Heart right ventricle (tissue), 16 donors: ENCODE measurements around the gene CHD1L. TPM values are rescaled to one million over a fixed set of nuclear protein-coding genes. Genes with fewer than 3 reads are reported as not detected.

Source experiments
- ATAC-seq, 8 donors: fragments of 200-7000 bp; cut with Tn5 transposase; one replicate each; pipeline ENCODE4 v1.9.1; 2020; ENCODE audit warnings: mild to moderate bottlenecking in 8 of 8, moderate library complexity in 8 of 8, moderate number of reproducible peaks in 1 of 8
- DNase-seq, 2 donors: peaks; one replicate each; pipeline ENCODE4 v3.0.0-alpha.2; 2020
- H3K27ac ChIP-seq, 10 donors: fragments of 200-600 bp; sonication (generic) in 2 of 10; one replicate each; pipeline versions ENCODE4 v1.5.0 to v1.8.0; 2020 to 2022; ENCODE audit warnings: mild to moderate bottlenecking in 3 of 10
- H3K27me3 ChIP-seq, 7 donors: fragments of 200-600 bp; one replicate each; pipeline ENCODE4 v1.8.0; 2021 to 2022; ENCODE audit warnings: mild to moderate bottlenecking in 2 of 7
- H3K36me3 ChIP-seq, 9 donors: fragments of 200-600 bp; sonication (generic) in 1 of 9; one replicate each; pipeline versions ENCODE4 v1.5.0 to v1.8.0; 2020 to 2022; ENCODE audit warnings: mild to moderate bottlenecking in 2 of 9
- H3K4me1 ChIP-seq, 9 donors: fragments of 200-600 bp; sonication (generic) in 1 of 9; one replicate each; pipeline versions ENCODE4 v1.5.0 to v1.8.0; 2020 to 2022; ENCODE audit warnings: mild to moderate bottlenecking in 4 of 9
- H3K4me3 ChIP-seq, 10 donors: fragments of 200-600 bp; sonication (generic) in 2 of 10; one replicate each; pipeline versions ENCODE4 v1.5.0 to v1.8.0; 2020 to 2022; ENCODE audit warnings: mild to moderate bottlenecking in 7 of 10, moderate library complexity in 2 of 10
- H3K9me3 ChIP-seq, 11 donors: fragments of 200-600 bp in 10 of 11; sonication (generic) in 2 of 11; one replicate each; pipeline versions ENCODE4 v1.5.0 to v1.8.0; 2013 to 2022; ENCODE audit warnings: mild to moderate bottlenecking in 2 of 11, control low read depth in 1 of 11, moderate library complexity in 1 of 11
- CTCF ChIP-seq, 9 donors: fragments of 200-600 bp; sonication (generic) in 2 of 9; IDR thresholded peaks; one replicate each; pipeline versions ENCODE4 v1.5.0 to v1.8.0; 2021 to 2022; ENCODE audit warnings: antibody characterized with exemption in 9 of 9, mild to moderate bottlenecking in 5 of 9, moderate library complexity in 1 of 9
- WGBS, 2 donors: extraction: QIAGEN DNeasy Blood & Tissue Kit; methylation state at CpG; one replicate each; pipeline ENCODE4 v1.1.7; 2013; ENCODE audit warnings: inconsistent platforms in 1 of 2; 5-methylcytosine and 5-hydroxymethylcytosine counted together
- intact Hi-C, 10 donors: fragments of 100-400 bp; cut with DNase I; formaldehyde crosslinking; loops; one replicate each; pipeline versions ENCODE4 v1.11.1 to v1.14.2; 2022
- polyA plus RNA-seq, 2 donors: library from polyadenylated mRNA; stranded (reverse); fragments of 200-250 nt; gene quantifications; one replicate each; pipeline ENCODE4 v1.2.3, GENCODE V29; 2013
- total RNA-seq, 10 donors: library from RNA; stranded (reverse); fragmentation: NEBNext Ultra II Directional in 3 of 10; extraction: Animal tissue kit (Norgen Biotek cat#: 25700) in 3 of 10; gene quantifications; one replicate each; pipeline versions ENCODE4 v1.2.1 to v1.2.4, GENCODE V29; 2021 to 2023
- donor health status: Arrhythmogenic right ventricular cardiomyopathy.
- donor health status: ischemic (EF 13 %, LVEDD 7.1; RV severe dilation, severe dysfunction).
- donor health status: healthy with polysubstance abuse.
- donor health status: DM: no; HTN: yes; CAD: no.
- donor health status: DM: no; HTN: no; CAD: no.
- donor health status: ischemic (EF 25% LVEDD 6.9; RV normal size, moderate dysfunction).
- donor health status: ischemic (EF 25% LVEDD 5.7; RV mildly dilated, moderate dysfunction).
- donor health status: healthy.
- donor health status: DM: yes; HTN: yes; CAD: no.
- donor health status: Ischemic cardiomyopathy.
- donor health status: ischemic (EF 35%, LVEDD 5.7; RV mildly dilated, moderate dysfunction).
- donor health status: nonischemic (EF 11% LVEDD 7.7; RV severe dilation, severe dysfunction).
- donor health status: DM: yes; HTN: yes; CAD: no.
- donor health status: PGD.
- donor health status: ischemic (EF 29% LVEDD 5.4; RV normal size, mild dysfunction).
- donor health status: nonischemic (EF 23%, LVEDD 6.1; RV moderate dilation, normal function).

CHD1L gene
- total and polyA plus RNA-seq, 12 donors, result 6.0 to 12.9 (median 7.9) TPM

- no peak for DNase-seq
- no peaks in the 10 kb centered on the region for H3K36me3 ChIP-seq
- H3K27me3 ChIP-seq, result no peaks in the 10 kb centered on the region
- 13 to 18% methylated on average over 4 of the region's 4 CpGs for WGBS, 2 donors
- TF ChIP-seq CTCF (IDR thresholded peaks at IDR 0.05), result no peak
- H3K4me1 ChIP-seq, result peaks cover 0 to 48% (median 19%) of the 10 kb centered on the region in 9 donors
- peak overlapping the region; percentile 71 to 99 (median 91) for H3K4me3 ChIP-seq
- no peaks in the 10 kb centered on the region for H3K9me3 ChIP-seq
- intact Hi-C loops, result loop anchor here in 7 of 10 donors (1.0 to 5.0 kb wide), 3 partner anchors 71 to 72 kb away; partner anchors contain the start of gene PRKAB2 (in 7 of the 7)
- no peak for ATAC-seq
- H3K27ac ChIP-seq, result peak overlapping the region in 6 of 10 donors; percentile 83 to 97 (median 92)
These were observed 1.4 kb downstream of the CHD1L start for GRCh38 chr1:147243841-147244240.

GRCh38 chr1:147245129-147245528 lies 2.6 kb downstream of the CHD1L start:
- H3K27me3 ChIP-seq, result no peaks in the 10 kb centered on the region
- H3K9me3 ChIP-seq, result no peaks in the 10 kb centered on the region
- 89 to 95% methylated on average over 6 of the region's 6 CpGs for WGBS, 2 donors
- no peak for TF ChIP-seq CTCF (IDR thresholded peaks at IDR 0.05)
- no peak overlapping the region for H3K27ac ChIP-seq
- H3K4me1 ChIP-seq, result peaks cover 0 to 48% (median 19%) of the 10 kb centered on the region in 9 donors
- no peak for ATAC-seq
- no peak for DNase-seq
- intact Hi-C loops, result no loop called here
- H3K4me3 ChIP-seq, result no peak overlapping the region
- H3K36me3 ChIP-seq, result no peaks in the 10 kb centered on the region

GRCh38 chr1:147245586-147246021 lies 3.1 kb downstream of the CHD1L start:
- intact Hi-C loops, result no loop called here
- no peak for ATAC-seq
- no peaks in the 10 kb centered on the region for H3K27me3 ChIP-seq
- H3K4me1 ChIP-seq, result peaks cover 0 to 48% (median 19%) of the 10 kb centered on the region in 9 donors
- H3K9me3 ChIP-seq, result no peaks in the 10 kb centered on the region
- no peaks in the 10 kb centered on the region for H3K36me3 ChIP-seq
- no peak overlapping the region for H3K27ac ChIP-seq
- H3K4me3 ChIP-seq, result no peak overlapping the region
- DNase-seq, result no peak
- WGBS, 2 donors, result 81 to 91% methylated on average over 3 of the region's 3 CpGs
- no peak for TF ChIP-seq CTCF (IDR thresholded peaks at IDR 0.05)

- no peak for TF ChIP-seq CTCF (IDR thresholded peaks at IDR 0.05)
- no peaks in the 10 kb centered on the region for H3K9me3 ChIP-seq
- H3K4me1 ChIP-seq, result peaks cover 0 to 48% (median 19%) of the 10 kb centered on the region in 9 donors
- no peak overlapping the region for H3K27ac ChIP-seq
- intact Hi-C loops, result no loop called here
- H3K27me3 ChIP-seq, result no peaks in the 10 kb centered on the region
- ATAC-seq (no peak), DNase-seq (no peak)
- H3K36me3 ChIP-seq, result no peaks in the 10 kb centered on the region
- 88% methylated on average over 2 of the region's 2 CpGs for WGBS, 2 donors
- no peak overlapping the region for H3K4me3 ChIP-seq
These were observed 3.7 kb downstream of the CHD1L start for GRCh38 chr1:147246044-147246690.
